Body of pancreas (tissue), 4 donors: ENCODE results near the gene PITPNB.

ENCODE experiments used
- POLR2A ChIP-seq, 3 donors: fragments of 450-650 bp; IDR thresholded peaks; one replicate each; pipeline ENCODE4 v1.6.1; 2016; ENCODE audit warnings: antibody characterized with exemption in 3 of 3, mild to moderate bottlenecking in 2 of 3
- TF ChIP-seq, protein P1 (sequence below), 7 experiments: fragments of 450-650 bp in 4 of 7; fragments of 200-600 bp in 3 of 7; sonication (generic) in 3 of 7; IDR thresholded peaks; one replicate each; pipeline ENCODE4 v1.5.1; 2016 to 2019; ENCODE audit warnings: antibody characterized with exemption in 7 of 7

DNA sequence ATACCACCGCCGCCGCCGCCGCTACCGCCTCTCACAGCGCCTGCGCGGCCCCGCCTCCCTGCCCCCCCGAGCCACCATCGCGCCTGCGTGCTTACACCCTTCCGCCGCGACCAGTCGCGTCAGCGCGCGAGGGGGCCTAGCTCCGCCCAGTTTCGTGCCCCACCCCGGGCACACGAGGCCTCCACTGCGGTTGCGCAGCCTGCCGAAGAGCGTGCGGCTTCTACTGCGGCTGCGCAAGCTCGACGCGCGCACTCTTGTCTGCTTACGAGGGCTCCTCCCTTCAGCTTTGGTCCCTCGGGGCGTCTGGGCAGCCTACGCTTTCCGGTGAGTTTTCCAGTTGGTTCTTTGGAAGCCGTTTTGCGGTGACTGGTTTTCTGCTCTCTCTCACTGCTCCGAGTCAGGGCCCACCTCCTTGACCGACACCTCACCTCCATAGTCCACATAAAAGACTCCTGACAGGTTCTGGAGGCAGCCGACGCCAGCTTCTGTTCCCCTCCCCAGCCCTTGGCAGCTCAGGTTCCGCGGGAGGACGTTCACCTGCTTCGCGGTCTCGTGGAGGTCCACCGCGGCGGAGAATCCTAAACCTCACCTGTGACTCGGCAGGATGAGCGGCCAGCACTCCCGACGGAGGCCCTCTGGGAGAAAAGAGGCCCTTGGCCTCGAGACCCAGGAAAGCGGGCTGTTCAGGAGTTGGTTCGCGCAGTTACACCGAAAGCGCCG is at the start of gene PITPNB:
- TF ChIP-seq, protein P1, sequence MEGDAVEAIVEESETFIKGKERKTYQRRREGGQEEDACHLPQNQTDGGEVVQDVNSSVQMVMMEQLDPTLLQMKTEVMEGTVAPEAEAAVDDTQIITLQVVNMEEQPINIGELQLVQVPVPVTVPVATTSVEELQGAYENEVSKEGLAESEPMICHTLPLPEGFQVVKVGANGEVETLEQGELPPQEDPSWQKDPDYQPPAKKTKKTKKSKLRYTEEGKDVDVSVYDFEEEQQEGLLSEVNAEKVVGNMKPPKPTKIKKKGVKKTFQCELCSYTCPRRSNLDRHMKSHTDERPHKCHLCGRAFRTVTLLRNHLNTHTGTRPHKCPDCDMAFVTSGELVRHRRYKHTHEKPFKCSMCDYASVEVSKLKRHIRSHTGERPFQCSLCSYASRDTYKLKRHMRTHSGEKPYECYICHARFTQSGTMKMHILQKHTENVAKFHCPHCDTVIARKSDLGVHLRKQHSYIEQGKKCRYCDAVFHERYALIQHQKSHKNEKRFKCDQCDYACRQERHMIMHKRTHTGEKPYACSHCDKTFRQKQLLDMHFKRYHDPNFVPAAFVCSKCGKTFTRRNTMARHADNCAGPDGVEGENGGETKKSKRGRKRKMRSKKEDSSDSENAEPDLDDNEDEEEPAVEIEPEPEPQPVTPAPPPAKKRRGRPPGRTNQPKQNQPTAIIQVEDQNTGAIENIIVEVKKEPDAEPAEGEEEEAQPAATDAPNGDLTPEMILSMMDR (IDR thresholded peaks at IDR 0.05): no peak
- peak; percentile 87 to 92 (median 92) for TF ChIP-seq POLR2A (IDR thresholded peaks at IDR 0.05)
